Measurements from ENCODE around the gene RAB10.

- TF ChIP-seq YY1 (IDR thresholded peaks at IDR 0.05; ENCODE audit: insufficient read depth, insufficient read length) (no peak), ZNF274 (IDR thresholded peaks at IDR 0.05; ENCODE audit: low read depth, low read length) (no peak), SUZ12 (IDR thresholded peaks at IDR 0.05; ENCODE audit: extremely low read depth, insufficient read depth, insufficient read length) (no peak)
Observed at GRCh38 chr2:26157580-26157979, 123.7 kb downstream of the RAB10 start.

Data from NT2/D1 (cell line).